OCI-LY3 (cell line): ENCODE measurements around the gene SLC66A2.

Experiments
- H2AFZ ChIP-seq: fragments of 200-600, 300-600 bp; shearing (Covaris generic); 2 replicates; pipeline ENCODE4 v1.6.0; 2014; ENCODE audit warnings: antibody characterized with exemption, low read depth, low read length
- H3K27ac ChIP-seq: fragments of 200-600, 300-600 bp; sonication (generic); 2 replicates; pipeline ENCODE4 v1.5.1; 2014; ENCODE audit warnings: mild to moderate bottlenecking, low read length, moderate library complexity, mixed read lengths
- H3K27me3 ChIP-seq: fragments of 200-600, 300-600 bp; sonication (generic); 2 replicates; pipeline ENCODE4 v1.6.1; 2014; ENCODE audit warnings: low read depth, low read length, mixed read lengths
- H3K36me3 ChIP-seq: fragments of 200-600, 300-600 bp; sonication (generic); replicated peaks from 2 replicates; pipeline ENCODE3; 2014; ENCODE audit warnings: low read depth, low read length, mixed read lengths
- H3K4me1 ChIP-seq: fragments of 300-600, 200-600 bp; sonication (generic); 2 replicates; pipeline ENCODE4 v1.6.1; 2014; ENCODE audit warnings: low read length, mixed read lengths
- H3K4me2 ChIP-seq: fragments of 200-600, 300-600 bp; sonication (generic); 2 replicates; pipeline ENCODE4 v1.6.1; 2014; ENCODE audit warnings: low read length, mixed read lengths
- H3K4me3 ChIP-seq: fragments of 300-600, 200-600 bp; sonication (generic); 2 replicates; pipeline ENCODE4 v1.5.1; 2014; ENCODE audit warnings: antibody characterized with exemption, mild to moderate bottlenecking, low read length, moderate library complexity
- H3K79me2 ChIP-seq: fragments of 300-600, 200-600 bp; shearing (Covaris generic); 2 replicates; pipeline ENCODE4 v1.6.1; 2014; ENCODE audit warnings: mild to moderate bottlenecking, low read length, mixed read lengths
- H3K9ac ChIP-seq: fragments of 300-600, 200-600 bp; shearing (Covaris generic); 2 replicates; pipeline ENCODE4 v1.6.0; 2014; ENCODE audit warnings: mild to moderate bottlenecking, low read length, moderate library complexity
- H3K9me3 ChIP-seq: fragments of 200-600, 300-600 bp; shearing (Covaris generic); 2 replicates; pipeline ENCODE4 v1.6.1; 2014; ENCODE audit warnings: low read length, mixed read lengths; ENCODE audit not compliant: insufficient read depth
- H4K20me1 ChIP-seq: fragments of 200-600, 300-600 bp; sonication (generic); 2 replicates; pipeline ENCODE4 v1.6.1; 2016; ENCODE audit warnings: low read length, mixed read lengths; ENCODE audit not compliant: insufficient read depth
- EZH2phosphoT487 ChIP-seq: fragments of 200-600 bp; shearing (Covaris generic); IDR thresholded peaks from 2 replicates; pipeline ENCODE4 v1.6.1; 2018; ENCODE audit warnings: antibody characterized with exemption, mixed run types, low read depth
- TF ChIP-seq, protein P1 (sequence below): fragments of 200-600, 300-600 bp; sonication (generic); IDR thresholded peaks from 2 replicates; pipeline ENCODE4 v1.5.1; 2014; ENCODE audit warnings: antibody characterized with exemption, low read length, low read depth

SLC66A2 gene

DNA sequence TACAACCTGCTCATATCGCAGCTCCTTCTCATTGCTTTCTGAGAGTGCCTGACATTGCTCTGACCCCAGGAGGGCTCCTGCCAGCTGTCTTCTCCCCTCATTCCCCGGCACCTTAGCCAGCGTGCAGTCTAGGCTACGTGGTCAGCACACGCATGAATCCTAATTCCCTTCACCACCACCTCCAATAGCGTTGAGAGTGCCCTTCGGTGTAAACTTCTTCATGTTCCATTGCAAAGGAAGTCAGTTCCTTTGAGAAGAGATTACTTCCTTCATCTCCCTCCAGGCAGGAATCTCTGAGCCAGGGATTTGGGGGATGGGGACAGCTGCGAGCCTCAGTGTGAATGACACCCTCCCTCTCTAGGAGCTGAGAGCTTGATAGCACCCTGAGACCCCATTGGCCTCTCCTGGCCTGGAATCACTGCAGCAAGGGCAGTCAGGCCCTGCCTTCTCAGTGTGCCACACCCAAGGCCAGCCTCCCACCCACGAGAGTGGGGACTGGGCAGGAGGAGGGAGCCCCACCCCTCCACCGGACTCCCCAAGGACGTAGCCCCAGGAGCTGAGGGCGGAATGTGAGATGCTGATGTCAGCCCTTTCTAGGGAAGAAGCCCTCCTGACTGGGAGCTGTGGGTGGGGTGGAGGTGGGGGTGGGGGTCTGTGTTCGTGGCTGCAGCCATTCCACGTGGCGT lies 53.4 kb downstream of the SLC66A2 start:
- peaks cover 57% of the 10 kb centered on the region for H3K36me3 ChIP-seq

DNA sequence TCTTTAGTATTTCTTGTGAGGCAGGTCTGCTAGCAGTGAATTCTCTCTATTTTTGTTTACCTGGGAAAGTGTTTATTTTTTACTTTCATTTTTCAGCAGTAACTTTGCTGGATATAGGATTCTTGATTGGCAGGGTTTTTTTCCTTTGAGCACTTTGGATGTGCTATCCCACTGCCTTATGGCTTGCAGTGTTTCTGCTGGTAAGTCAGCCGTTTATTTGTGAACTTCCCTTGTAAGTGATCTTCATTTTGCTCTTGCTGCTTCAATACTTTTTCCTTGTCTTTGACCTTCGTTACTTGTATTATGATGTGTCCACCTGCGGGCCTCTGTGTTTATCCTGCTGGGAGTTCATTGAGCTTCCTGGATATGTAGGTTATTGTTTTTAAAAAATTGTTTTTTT lies 54.7 kb downstream of the SLC66A2 start:
- no peak for TF ChIP-seq EZH2phosphoT487
- TF ChIP-seq, protein P1, sequence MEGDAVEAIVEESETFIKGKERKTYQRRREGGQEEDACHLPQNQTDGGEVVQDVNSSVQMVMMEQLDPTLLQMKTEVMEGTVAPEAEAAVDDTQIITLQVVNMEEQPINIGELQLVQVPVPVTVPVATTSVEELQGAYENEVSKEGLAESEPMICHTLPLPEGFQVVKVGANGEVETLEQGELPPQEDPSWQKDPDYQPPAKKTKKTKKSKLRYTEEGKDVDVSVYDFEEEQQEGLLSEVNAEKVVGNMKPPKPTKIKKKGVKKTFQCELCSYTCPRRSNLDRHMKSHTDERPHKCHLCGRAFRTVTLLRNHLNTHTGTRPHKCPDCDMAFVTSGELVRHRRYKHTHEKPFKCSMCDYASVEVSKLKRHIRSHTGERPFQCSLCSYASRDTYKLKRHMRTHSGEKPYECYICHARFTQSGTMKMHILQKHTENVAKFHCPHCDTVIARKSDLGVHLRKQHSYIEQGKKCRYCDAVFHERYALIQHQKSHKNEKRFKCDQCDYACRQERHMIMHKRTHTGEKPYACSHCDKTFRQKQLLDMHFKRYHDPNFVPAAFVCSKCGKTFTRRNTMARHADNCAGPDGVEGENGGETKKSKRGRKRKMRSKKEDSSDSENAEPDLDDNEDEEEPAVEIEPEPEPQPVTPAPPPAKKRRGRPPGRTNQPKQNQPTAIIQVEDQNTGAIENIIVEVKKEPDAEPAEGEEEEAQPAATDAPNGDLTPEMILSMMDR: no peak
- H3K79me2 ChIP-seq: no peaks in the 10 kb centered on the region

More for the DNA sequence above, 53.4 kb downstream of the SLC66A2 start:
- Histone ChIP-seq H3K4me3 (no peak overlapping the region), H3K79me2 (no peaks in the 10 kb centered on the region), H3K27ac (no peak overlapping the region), H2AFZ (no peak overlapping the region), H3K27me3 (no peaks in the 10 kb centered on the region), H4K20me1 (no peaks in the 10 kb centered on the region), H3K9me3 (peaks cover 61% of the 10 kb centered on the region), H3K4me1 (no peaks in the 10 kb centered on the region), H3K9ac (no peak overlapping the region), H3K4me2 (no peak overlapping the region)
- TF ChIP-seq, protein P1: no peak
- no peak for TF ChIP-seq EZH2phosphoT487

GRCh38 chr18:79890674-79891073 lies 60.8 kb downstream of the SLC66A2 start:
- Histone ChIP-seq H3K4me2 (no peak overlapping the region), H3K4me3 (no peak overlapping the region), H3K27ac (no peak overlapping the region), H3K36me3 (no peaks in the 10 kb centered on the region), H2AFZ (no peak overlapping the region), H3K9me3 (peaks cover 43% of the 10 kb centered on the region), H3K9ac (no peak overlapping the region), H3K27me3 (no peaks in the 10 kb centered on the region), H3K79me2 (no peaks in the 10 kb centered on the region), H4K20me1 (no peaks in the 10 kb centered on the region), H3K4me1 (no peaks in the 10 kb centered on the region)
- TF ChIP-seq EZH2phosphoT487: no peak
- TF ChIP-seq, protein P1: no peak

More for the DNA sequence above, 54.7 kb downstream of the SLC66A2 start:
- Histone ChIP-seq H3K9ac (no peak overlapping the region), H3K27me3 (no peaks in the 10 kb centered on the region), H3K4me2 (no peak overlapping the region), H3K4me3 (no peak overlapping the region), H3K4me1 (no peaks in the 10 kb centered on the region), H4K20me1 (no peaks in the 10 kb centered on the region), H3K36me3 (peaks cover 43% of the 10 kb centered on the region), H3K27ac (no peak overlapping the region), H2AFZ (no peak overlapping the region), H3K9me3 (peaks cover 66% of the 10 kb centered on the region)

DNA sequence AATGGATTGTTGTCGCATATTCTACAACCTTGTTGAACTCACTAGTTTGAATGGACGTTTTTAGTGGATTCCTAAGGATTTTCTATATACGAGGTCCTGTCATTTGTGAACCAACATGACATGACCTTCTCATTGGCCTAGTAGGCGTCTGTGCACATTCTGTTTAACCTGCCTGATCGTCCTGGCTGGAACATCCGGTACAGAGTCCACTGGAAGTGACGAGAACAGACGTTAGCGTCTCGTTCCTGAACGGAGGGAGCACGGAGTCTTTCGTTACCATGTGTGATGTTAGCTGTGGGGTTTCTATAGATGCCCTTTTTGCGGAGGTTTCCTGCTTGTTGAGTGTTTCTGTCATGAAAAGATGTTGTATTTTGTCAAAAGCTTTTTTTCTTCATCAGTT lies 61.9 kb downstream of the SLC66A2 start:
- no peak overlapping the region for H3K9ac ChIP-seq
- no peaks in the 10 kb centered on the region for H3K79me2 ChIP-seq
- no peak overlapping the region for H3K4me2 ChIP-seq
- peaks cover 33% of the 10 kb centered on the region for H3K9me3 ChIP-seq
- no peaks in the 10 kb centered on the region for H3K36me3 ChIP-seq
- no peak overlapping the region for H3K4me3 ChIP-seq
- no peaks in the 10 kb centered on the region for H3K4me1 ChIP-seq
- no peak for TF ChIP-seq EZH2phosphoT487
- H3K27me3 ChIP-seq: no peaks in the 10 kb centered on the region
- H3K27ac ChIP-seq: no peak overlapping the region
- H2AFZ ChIP-seq: no peak overlapping the region
- H4K20me1 ChIP-seq: no peaks in the 10 kb centered on the region
